ENCODE results near the gene NEAT1. TPM values are rescaled to one million over a fixed set of nuclear protein-coding genes. Genes with fewer than 3 reads are reported as not detected.
A peak's percentile ranks its signal among the peaks of the same experiment; 100 is the strongest.

NEAT1 gene
- total and polyA plus RNA-seq, 9 of the 15 experiments (the other 6 are each of a cell fraction or from before 2014, with no cell fraction given), result 20.1 to 389 (median 62.8) TPM

GRCh38 chr11:65486570-65487466, 64.2 kb downstream of the NEAT1 start:
- Histone ChIP-seq H3K9ac (ENCODE audit: insufficient read depth in 1 of 2, low read depth in 2 of 2, low read length in 2 of 2) (no peak overlapping the region), H3K9me1 (ENCODE audit: control insufficient read depth, insufficient read depth, low read length) (peaks cover 6% of the 10 kb centered on the region), H4K20me1 (replicated peaks; ENCODE audit: control insufficient read depth, insufficient read depth, low read length) (no peaks in the 10 kb centered on the region), H3K27ac (ENCODE audit: extremely low read depth, low read depth, low read length) (no peak overlapping the region; the same call in 2 of the 3 replicates), H2AFZ (ENCODE audit: low read depth, low read length) (no peak overlapping the region), H3K4me2 (ENCODE audit: insufficient read depth, low read length) (no peak overlapping the region), H3K27me3 (ENCODE audit: control insufficient read depth in 2 of 2, insufficient read depth in 2 of 2, low read length in 2 of 2) (no peaks in the 10 kb centered on the region), H3K4me1 (replicated peaks in 1 of 2; ENCODE audit: control insufficient read depth in 2 of 2, insufficient read depth in 2 of 2, low read length in 2 of 2) (peaks cover 65 to 72% of the 10 kb centered on the region in 2 experiments), H3K4me3 (no peak overlapping the region), H3K79me2 (ENCODE audit: control insufficient read depth, insufficient read depth, low read length) (peaks cover 11% of the 10 kb centered on the region), H3K36me3 (ENCODE audit: control insufficient read depth, insufficient read depth, low read length) (no peaks in the 10 kb centered on the region), H3K9me3 (replicated peaks; ENCODE audit: control insufficient read depth, insufficient read depth, low read depth, low read length) (no peaks in the 10 kb centered on the region)
- in situ Hi-C loops (cut with MboI) (no loop called here), intact Hi-C loops (cut with micrococcal nuclease) (no loop called here)
- FAIRE-seq (no peak), DNase-seq (ENCODE audit: extremely low read depth in 1 of 4, low spot score in 3 of 4) (no peak), ATAC-seq (no peak)
- BruUV-seq (replicated peaks), result no TSS peak
- ChIA-PET CTCF (ENCODE audit: low intra/inter-chr PET ratio) (no interaction called here), POLR2A (interaction anchor here (1.0 to 27.6 kb wide), 5 partner anchors 16 to 317 kb away, joined by 3 to 2118 read pairs (median 704); partner anchors contain the start of genes MALAT1 and NEAT1)
- WGBS (ENCODE audit: insufficient coverage, low coverage, missing lambda C conversion rate), result 71% methylated on average over 10 of the region's 10 CpGs
- peak; percentile 86 for TF ChIP-seq ADNP (tag; IDR thresholded peaks at IDR 0.05)
- TF ChIP-seq HDAC1 (IDR thresholded peaks at IDR 0.05), result 0 out of 4 replicates have a peak, but pooled peaks of 1 of the 2 experiments have one; percentile 46
- peak; percentile 16 to 73; a peak in 2 of 4 replicates for TF ChIP-seq RCOR1 (IDR thresholded peaks at IDR 0.05; ENCODE audit: borderline replicate concordance in 1 of 2, low read depth in 2 of 2, low read length in 2 of 2)
- TF ChIP-seq, protein P1, sequence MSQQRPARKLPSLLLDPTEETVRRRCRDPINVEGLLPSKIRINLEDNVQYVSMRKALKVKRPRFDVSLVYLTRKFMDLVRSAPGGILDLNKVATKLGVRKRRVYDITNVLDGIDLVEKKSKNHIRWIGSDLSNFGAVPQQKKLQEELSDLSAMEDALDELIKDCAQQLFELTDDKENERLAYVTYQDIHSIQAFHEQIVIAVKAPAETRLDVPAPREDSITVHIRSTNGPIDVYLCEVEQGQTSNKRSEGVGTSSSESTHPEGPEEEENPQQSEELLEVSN (IDR thresholded peaks at IDR 0.05; ENCODE audit: borderline replicate concordance in 1 of 2, extremely low read depth in 1 of 2, insufficient read depth in 1 of 2, insufficient read length in 1 of 2, low read depth in 1 of 2, low read length in 1 of 2, poor library complexity in 1 of 2, severe bottlenecking in 1 of 2), result no peak
- TF ChIP-seq TRIM28 (IDR thresholded peaks at IDR 0.05), result no peak
- peak; percentile 85 for TF ChIP-seq SMARCA5 (IDR thresholded peaks at IDR 0.05)
- peak in 1 of 2 experiments; percentile 59; a peak in 1 of 3 replicates for TF ChIP-seq CBX3 (IDR thresholded peaks at IDR 0.05; ENCODE audit: borderline replicate concordance in 1 of 2, low read length in 2 of 2)
- no peak for TF ChIP-seq BRCA1 (IDR thresholded peaks at IDR 0.05)
- TF ChIP-seq BRCA1 (CRISPR knock-in tag; IDR thresholded peaks at IDR 0.05), result no peak
- peak; percentile 87 for TF ChIP-seq HDAC2 (IDR thresholded peaks at IDR 0.05)
- TF ChIP-seq, protein P2, sequence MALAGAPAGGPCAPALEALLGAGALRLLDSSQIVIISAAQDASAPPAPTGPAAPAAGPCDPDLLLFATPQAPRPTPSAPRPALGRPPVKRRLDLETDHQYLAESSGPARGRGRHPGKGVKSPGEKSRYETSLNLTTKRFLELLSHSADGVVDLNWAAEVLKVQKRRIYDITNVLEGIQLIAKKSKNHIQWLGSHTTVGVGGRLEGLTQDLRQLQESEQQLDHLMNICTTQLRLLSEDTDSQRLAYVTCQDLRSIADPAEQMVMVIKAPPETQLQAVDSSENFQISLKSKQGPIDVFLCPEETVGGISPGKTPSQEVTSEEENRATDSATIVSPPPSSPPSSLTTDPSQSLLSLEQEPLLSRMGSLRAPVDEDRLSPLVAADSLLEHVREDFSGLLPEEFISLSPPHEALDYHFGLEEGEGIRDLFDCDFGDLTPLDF (CRISPR knock-in tag; IDR thresholded peaks at IDR 0.05), result 0 out of 2 replicates have a peak, but pooled peaks have one; percentile 47
- TF ChIP-seq KDM1A (IDR thresholded peaks at IDR 0.05), result peak; percentile 91 to 95
- TF ChIP-seq MTA2 (IDR thresholded peaks at IDR 0.05; ENCODE audit: low read depth), result no peak
- TF ChIP-seq RBM25 (IDR thresholded peaks at IDR 0.05; ENCODE audit: low read depth, low read length, severe bottlenecking), result peak; percentile 98
- no peak for TF ChIP-seq TFAP4 (CRISPR knock-in tag; IDR thresholded peaks at IDR 0.05; ENCODE audit: borderline replicate concordance)
- TF ChIP-seq JUN (IDR thresholded peaks at IDR 0.05; ENCODE audit: borderline replicate concordance, low read depth, low read length), result no peak
- TF ChIP-seq JUN (CRISPR knock-in tag; IDR thresholded peaks at IDR 0.05; ENCODE audit: borderline replicate concordance), result no peak
- 0 out of 2 replicates have a peak, but pooled peaks have one; percentile 77 for TF ChIP-seq PTBP1 (IDR thresholded peaks at IDR 0.05; ENCODE audit: low read depth, low read length)
- TF ChIP-seq SAP30 (IDR thresholded peaks at IDR 0.05; ENCODE audit: borderline replicate concordance, insufficient read depth, low read depth, low read length, poor library complexity, severe bottlenecking), result no peak

Measured in K562 (cell line).